Measurements from ENCODE around the gene CTAGE9.

CTAGE9 gene

GRCh38 chr6:131749023-131749422, 38.2 kb upstream of the CTAGE9 start:
- no peak for TF ChIP-seq CTCF (IDR thresholded peaks at IDR 0.05; ENCODE audit: low read length, missing control alignments)
- DNase-seq (ENCODE audit: low read depth), result no peak
- H3K4me3 ChIP-seq (replicated peaks; ENCODE audit: low read depth, low read length), result no peak overlapping the region

GRCh38 chr6:131747821-131748353, 37.1 kb upstream of the CTAGE9 start:
- DNase-seq (ENCODE audit: low read depth), result no peak
- no peak for TF ChIP-seq CTCF (IDR thresholded peaks at IDR 0.05; ENCODE audit: low read length, missing control alignments)

GRCh38 chr6:131745476-131745875, 34.7 kb upstream of the CTAGE9 start:
- DNase-seq (ENCODE audit: low read depth), result no peak
- no peak for TF ChIP-seq CTCF (IDR thresholded peaks at IDR 0.05; ENCODE audit: low read length, missing control alignments)
- no peak overlapping the region for H3K4me3 ChIP-seq (replicated peaks; ENCODE audit: low read depth, low read length)

More at GRCh38 chr6:131747821-131748353, 37.1 kb upstream of the CTAGE9 start:
- no peak overlapping the region for H3K4me3 ChIP-seq (replicated peaks; ENCODE audit: low read depth, low read length)

- no peak for TF ChIP-seq CTCF (IDR thresholded peaks at IDR 0.05; ENCODE audit: low read length, missing control alignments)
- DNase-seq (ENCODE audit: low read depth), result no peak
Observed at GRCh38 chr6:131744432-131745287, 33.8 kb upstream of the CTAGE9 start.

GRCh38 chr6:131741688-131742393, 31.0 kb upstream of the CTAGE9 start:
- no peak overlapping the region for H3K4me3 ChIP-seq (replicated peaks; ENCODE audit: low read depth, low read length)
- no peak for TF ChIP-seq CTCF (IDR thresholded peaks at IDR 0.05; ENCODE audit: low read length, missing control alignments)
- no peak for DNase-seq (ENCODE audit: low read depth)

More at GRCh38 chr6:131744432-131745287, 33.8 kb upstream of the CTAGE9 start:
- no peak overlapping the region for H3K4me3 ChIP-seq (replicated peaks; ENCODE audit: low read depth, low read length)

- TF ChIP-seq CTCF (IDR thresholded peaks at IDR 0.05; ENCODE audit: low read length, missing control alignments), result no peak
- DNase-seq (ENCODE audit: low read depth), result no peak
- no peak overlapping the region for H3K4me3 ChIP-seq (replicated peaks; ENCODE audit: low read depth, low read length)
Observed at GRCh38 chr6:131740161-131740560, 29.3 kb upstream of the CTAGE9 start.
